Measurements from ENCODE around the gene ACHE.
"Not testable (repeated sequence)": the region's sequence is repeated elsewhere in the genome, so short reads cannot be mapped to it uniquely, and the experiment has no call there.

Gene ACHE

DNA sequence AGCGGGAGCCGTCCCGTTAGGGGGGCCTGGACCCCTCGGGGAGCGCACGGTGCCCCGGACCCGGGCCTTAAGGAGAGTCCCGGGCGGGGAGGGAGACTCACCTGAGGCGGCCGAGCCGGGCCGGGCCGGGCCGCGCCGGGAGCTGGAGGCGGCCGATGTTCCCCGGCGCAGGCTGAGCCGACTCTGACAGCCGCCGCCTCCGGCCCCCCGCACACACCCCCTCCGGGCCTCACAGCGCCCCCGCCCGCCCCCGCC, at the start of gene ACHE:
TSS of gene ACHE (minus strand) at position 188 of the 255 bp plus-strand sequence. CDS start 1,656 bp downstream, outside the sequence.
- DNase-seq (ENCODE audit: low spot score), result no peak

- DNase-seq (ENCODE audit: low spot score), result no peak
Observed at GRCh38 chr7:100944138-100944537, 48.5 kb upstream of the ACHE start.

DNA sequence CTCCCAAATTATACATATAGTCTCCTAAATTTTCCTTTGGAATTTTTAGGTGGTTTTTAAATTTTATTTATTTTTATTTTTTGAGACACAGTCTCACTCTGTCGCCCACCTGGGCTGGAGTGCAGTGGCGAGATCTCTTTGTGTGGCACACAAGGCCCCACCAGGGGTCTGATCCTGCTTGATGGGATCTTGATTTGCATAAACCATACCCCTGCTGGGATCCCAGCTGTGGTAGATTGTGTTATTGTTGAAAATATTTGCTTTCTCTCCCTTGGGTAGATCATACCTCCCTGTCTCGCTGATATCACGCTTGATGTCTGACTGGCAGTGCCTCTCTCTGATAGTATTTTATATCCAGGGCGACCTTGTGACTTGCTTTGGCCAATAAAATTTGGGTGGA, 48.0 kb upstream of the ACHE start:
- DNase-seq (ENCODE audit: low spot score), result no peak

- DNase-seq (ENCODE audit: low spot score), result no peak
Observed at GRCh38 chr7:100942045-100942774, 46.5 kb upstream of the ACHE start.

DNA sequence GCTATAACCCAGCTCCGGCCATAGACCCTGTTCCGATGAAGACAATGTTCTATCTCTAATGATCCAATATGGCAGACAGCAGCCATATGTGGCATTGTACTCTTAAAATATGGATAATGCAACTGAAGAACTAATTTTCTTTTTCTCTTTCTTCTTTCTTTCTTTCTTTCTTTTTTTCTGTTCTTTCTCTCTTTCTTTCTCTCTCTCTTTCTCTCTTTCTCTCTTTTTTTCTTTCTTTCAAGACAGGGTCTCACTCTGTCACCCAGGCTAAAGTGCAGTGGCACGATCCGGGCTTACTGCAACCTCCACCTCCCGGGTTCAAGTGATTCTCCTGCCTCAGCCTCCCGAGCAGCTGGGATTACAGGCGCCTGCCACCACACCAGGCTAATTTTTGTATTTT, 40.5 kb upstream of the ACHE start:
- DNase-seq (ENCODE audit: low spot score), result not testable (repeated sequence)

GRCh38 chr7:100935381-100935780, 39.7 kb upstream of the ACHE start:
- DNase-seq (ENCODE audit: low spot score), result not testable (repeated sequence)

GRCh38 chr7:100933734-100934133, 38.0 kb upstream of the ACHE start:
- DNase-seq (ENCODE audit: low spot score), result no peak

- no peak for DNase-seq (ENCODE audit: low spot score)
Observed at GRCh38 chr7:100929808-100930174, 34.1 kb upstream of the ACHE start.

DNA sequence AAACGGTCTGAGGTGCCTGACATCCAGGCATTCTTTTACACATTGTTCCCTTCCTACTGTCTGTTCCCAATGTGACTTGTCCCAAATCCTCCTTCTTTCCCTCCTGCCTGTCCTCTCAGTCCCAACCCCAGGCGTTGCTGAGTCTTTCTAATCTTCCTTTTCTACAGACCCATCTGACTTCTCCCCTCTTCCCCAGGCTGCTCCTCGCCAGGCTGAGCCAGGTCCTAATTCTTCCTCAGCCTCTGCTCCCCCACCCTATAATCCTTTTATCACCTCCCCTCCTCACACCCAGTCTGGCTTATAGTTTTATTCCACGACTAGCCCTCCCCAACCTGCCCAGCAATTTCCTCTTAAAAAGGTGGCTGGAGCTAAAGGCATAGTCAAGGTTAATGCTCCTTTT, 27.9 kb upstream of the ACHE start:
- not testable (repeated sequence) for DNase-seq (ENCODE audit: low spot score)

DNA sequence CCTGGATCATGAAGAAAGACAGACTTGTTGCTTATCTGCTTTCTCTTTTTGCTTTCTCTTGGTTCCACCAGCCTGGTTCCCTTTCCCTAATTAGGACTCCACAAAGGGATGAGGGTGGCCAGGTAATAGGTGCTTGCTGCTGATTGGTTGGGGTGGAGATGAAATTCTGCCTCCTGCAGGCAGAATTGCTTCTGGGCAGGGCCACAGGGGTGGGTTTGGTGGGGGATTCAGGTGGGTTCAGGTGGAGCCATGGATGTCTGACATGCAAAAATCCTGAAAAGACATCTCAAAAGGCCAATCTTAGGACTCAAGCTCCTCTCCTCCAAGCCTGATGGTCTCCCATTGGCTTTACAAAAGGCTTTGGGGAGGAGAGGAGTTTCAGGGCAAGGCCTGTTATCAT, 25.4 kb upstream of the ACHE start:
- no peak for DNase-seq (ENCODE audit: low spot score)

- not testable (repeated sequence) for DNase-seq (ENCODE audit: low spot score)
Observed at GRCh38 chr7:100919779-100920437, 24.2 kb upstream of the ACHE start.

DNA sequence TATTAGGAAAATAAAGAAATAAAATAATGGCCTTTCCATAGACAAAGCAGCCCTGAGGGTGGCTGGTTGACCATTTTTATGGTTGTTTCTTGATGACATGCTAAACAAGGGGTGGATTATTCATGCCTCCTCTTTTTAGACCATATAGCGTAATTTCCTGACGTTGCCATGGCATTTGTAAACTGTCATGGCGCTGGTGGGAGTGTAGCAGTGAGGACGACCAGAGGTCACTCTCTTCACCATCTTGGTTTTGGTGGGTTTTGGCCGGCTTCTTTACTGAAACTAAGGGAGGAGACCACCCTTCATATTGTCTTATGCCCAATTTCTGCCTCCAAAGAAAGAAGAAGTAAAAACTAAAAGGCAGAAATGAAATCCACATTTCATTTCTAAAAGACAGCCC, 23.6 kb upstream of the ACHE start:
- DNase-seq (ENCODE audit: low spot score), result not testable (repeated sequence)

DNA sequence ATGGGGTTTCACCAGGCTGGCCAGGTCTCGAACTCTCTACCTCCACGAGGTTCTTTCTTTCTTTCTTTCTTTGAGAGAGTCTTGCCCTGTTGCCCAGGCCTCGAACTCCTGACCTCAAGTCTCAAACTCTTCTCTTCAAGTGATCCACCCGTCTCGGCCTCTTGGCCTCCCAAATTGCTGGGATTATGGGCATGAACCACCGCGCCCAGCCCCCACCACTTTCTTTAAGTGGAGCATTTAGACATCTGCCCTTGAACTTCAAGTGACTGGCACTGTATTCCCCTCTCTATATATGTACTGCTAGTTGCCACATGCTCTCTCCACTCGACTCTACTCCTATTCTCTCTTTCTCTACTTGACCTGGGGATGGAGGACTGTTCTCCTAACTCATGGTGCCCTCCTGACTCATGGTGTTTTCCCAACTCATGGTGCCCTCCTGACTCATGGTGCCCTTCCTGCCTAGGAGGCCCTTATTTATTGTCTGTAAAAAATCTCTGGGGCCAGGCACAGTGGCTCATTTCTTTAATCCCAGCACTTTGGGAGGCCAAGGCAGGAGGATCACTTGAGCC, 19.3 kb upstream of the ACHE start:
- DNase-seq (ENCODE audit: low spot score), result no peak

DNA sequence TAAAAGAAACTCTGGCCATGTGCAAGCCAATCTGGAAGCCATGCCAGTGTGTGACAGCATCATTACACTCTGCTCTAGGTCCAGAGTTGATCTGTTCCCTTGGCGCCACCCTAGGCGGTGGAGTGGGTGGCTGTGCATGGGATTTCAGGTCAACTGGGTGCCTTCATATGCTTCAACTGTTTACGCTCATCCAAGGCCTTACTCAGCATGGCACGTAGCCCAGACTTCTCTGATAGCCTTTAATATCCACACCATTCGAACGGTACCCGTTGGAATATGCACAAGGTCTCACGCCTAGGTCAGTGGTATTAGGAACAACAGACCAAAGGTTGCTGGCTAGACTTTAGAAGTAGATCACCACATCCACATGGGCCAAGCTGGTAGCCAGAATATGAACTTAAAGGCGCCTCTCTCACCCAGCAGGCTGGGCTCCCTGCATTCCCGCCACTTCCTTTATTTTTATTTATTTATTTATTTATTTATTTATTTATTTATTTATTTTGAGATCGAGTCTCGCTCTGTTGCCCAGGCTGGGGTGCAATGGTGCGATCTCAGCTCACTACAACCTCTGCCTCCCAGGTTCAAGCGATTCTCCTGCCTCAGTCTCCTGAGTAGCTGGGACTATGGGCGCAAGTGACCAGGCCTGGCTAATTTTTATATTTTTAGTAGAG, 18.7 kb upstream of the ACHE start:
- DNase-seq (ENCODE audit: low spot score), result no peak

DNA sequence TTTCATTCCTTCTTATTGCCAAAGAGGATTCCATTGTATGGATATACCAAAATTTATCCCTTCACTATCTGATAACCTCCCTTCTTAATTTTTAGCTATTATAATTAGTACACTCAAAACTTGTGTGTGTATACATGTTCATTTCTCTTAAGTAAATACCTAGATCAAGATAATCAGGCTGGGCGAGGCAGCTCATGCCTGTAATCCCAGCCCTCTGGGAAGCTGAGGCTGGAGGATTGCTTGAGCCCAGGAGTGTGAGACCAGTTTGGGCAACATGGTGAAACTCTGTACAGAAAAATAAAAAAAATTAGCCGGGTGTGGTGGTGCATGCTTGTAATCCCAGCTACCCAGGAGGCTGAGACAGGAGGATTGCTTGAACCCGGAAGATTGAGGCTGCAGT, 15.8 kb upstream of the ACHE start:
- DNase-seq (ENCODE audit: low spot score), result no peak

DNA sequence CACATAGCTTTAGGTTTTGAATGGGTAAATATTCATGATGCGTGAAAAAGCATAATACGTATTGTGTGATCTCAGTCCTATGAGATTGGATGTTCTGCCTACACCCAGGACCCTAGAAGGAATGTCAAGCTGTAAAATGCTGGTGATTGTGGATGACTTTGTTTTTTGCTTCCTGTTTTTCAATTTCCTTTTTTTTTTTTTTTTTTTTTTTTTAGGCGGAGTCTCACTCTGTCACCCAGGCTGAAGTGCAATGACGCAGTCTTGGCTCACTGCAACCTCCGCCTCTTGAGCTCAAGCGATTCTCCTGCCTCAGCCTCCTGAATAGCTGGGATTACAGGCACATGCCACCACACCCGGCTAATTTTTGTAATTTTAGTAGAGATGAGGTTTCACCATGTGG, 14.8 kb upstream of the ACHE start:
- not testable (repeated sequence) for DNase-seq (ENCODE audit: low spot score)

DNA sequence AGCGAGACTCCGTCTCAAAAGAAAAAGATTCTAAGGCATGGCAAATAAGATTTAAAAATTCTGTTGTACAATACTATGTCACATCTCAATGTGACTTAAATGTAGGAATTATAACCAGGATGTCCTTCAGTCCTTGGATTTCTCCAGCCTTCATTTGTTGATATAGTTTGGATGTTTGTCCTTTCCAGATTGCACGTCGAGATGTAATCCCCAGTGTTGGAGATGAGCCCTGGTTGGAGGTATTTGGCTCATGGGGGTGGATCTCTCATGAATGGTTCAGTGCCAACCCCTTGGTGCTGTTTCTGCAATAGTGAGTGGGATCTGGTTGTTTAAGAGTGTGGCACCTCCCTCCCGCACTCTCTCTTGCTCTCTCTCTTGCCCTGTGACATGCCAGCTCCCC, 12.8 kb upstream of the ACHE start:
- no peak for DNase-seq (ENCODE audit: low spot score)

DNA sequence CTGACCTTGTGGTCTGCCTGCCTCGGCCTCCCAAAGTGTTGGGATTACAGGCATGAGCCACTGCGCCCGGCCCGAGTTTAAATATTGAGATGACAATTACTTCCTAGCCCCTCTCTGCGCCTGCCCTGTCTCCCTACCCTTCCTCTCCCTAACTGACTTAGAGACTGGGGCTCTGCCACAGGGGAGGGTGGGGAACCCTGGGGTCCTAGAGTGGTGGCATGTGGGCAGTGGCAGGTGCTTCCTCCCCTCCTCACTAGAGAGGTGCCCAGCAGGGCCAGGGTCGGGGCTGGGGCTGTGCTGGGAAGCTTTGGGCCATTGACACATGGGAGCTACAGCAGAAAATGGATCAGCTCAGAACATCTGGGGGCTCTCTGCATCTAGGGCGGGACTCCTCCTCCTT, 7.0 kb upstream of the ACHE start:
- DNase-seq (ENCODE audit: low spot score), result no peak

DNA sequence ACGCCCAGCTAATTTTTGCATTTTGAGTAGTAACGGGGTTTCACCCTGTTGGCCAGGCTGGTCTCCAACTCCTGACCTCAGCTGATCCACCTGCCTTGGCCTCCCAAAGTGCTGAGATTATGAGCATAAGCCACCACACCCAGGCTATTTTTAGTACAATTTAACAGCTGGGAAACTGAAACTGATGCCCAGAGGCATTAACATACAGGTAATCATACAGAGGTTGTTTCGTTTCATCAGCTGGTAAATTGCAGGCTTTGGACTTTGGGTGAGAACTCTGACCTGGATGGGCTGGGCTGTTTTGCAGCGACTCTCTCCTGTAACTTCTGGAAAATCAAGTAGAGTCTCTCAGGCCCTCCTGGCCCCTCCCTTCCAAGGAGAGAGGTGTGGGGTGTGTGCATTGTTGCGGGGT, 6.2 kb upstream of the ACHE start:
- DNase-seq (ENCODE audit: low spot score), result no peak

- no peak for DNase-seq (ENCODE audit: low spot score)
Observed at GRCh38 chr7:100900978-100901377, 5.3 kb upstream of the ACHE start.

GRCh38 chr7:100899432-100899831, 3.7 kb upstream of the ACHE start:
- DNase-seq (ENCODE audit: low spot score), result no peak

GRCh38 chr7:100897772-100898454, 2.2 kb upstream of the ACHE start:
- DNase-seq (ENCODE audit: low spot score), result no peak
